IMR-90 (cell line): Measurements from ENCODE around the gene IRF2. TPM values are rescaled to one million over a fixed set of nuclear protein-coding genes. Genes with fewer than 3 reads are reported as not detected.

Source experiments
- ATAC-seq: fragments of 200-7000 bp; cut with Tn5 transposase; 2 replicates; pipeline ENCODE4 v1.9.1; 2020; ENCODE audit warnings: low read depth, mild to moderate bottlenecking, moderate library complexity
- BruUV-seq: library from RNA; stranded (reverse); fragments of 400-500 nt; replicated peaks from 2 replicates; lab custom pipeline; 2021; lab: Mats Ljungman, UMichigan
- CTCF ChIA-PET: fragments of 300-600 bp; formaldehyde crosslinking; extraction: SDS; loops from one replicate; lab custom pipeline; 2021; ENCODE audit warnings: antibody characterized with exemption; lab: Yijun Ruan, JAX
- POLR2A ChIA-PET: fragments of 300-600 bp; sonication (Branson Sonifier 250); formaldehyde crosslinking; loops from one replicate; lab custom pipeline; 2022; ENCODE audit warnings: antibody characterized with exemption; ENCODE audit not compliant: unreplicated experiment; lab: Charles Lee
- DNase-seq: peaks from one replicate; pipeline ENCODE4 v3.0.0; 2013
- H2AFZ ChIP-seq: replicated peaks from 2 replicates; pipeline ENCODE3; 2013; ENCODE audit warnings: low read length, mild to moderate bottlenecking; ENCODE audit not compliant: poor library complexity
- H2AK5ac ChIP-seq: 2 replicates; pipeline ENCODE4 v1.6.1; 2013; ENCODE audit warnings: low read depth, low read length, inconsistent platforms
- H2AK9ac ChIP-seq: replicated peaks from 2 replicates; pipeline ENCODE3; 2013; ENCODE audit warnings: mild to moderate bottlenecking, low read depth, low read length, moderate library complexity; ENCODE audit not compliant: poor library complexity
- H2BK120ac ChIP-seq: 2 replicates; pipeline ENCODE4 v1.6.1; 2013; ENCODE audit warnings: low read depth, low read length, inconsistent platforms
- H2BK15ac ChIP-seq: 3 replicates; pipeline ENCODE4 v1.6.1; 2013; ENCODE audit warnings: low read depth, low read length, inconsistent platforms
- H2BK20ac ChIP-seq: 2 replicates; pipeline ENCODE4 v1.6.1; 2013; ENCODE audit warnings: low read depth, mild to moderate bottlenecking, inconsistent platforms, low read length, moderate library complexity
- H2BK5ac ChIP-seq: 2 replicates; pipeline ENCODE4 v1.6.1; 2013; ENCODE audit warnings: mild to moderate bottlenecking, low read depth, low read length, inconsistent platforms; ENCODE audit not compliant: poor library complexity, severe bottlenecking
- H3K14ac ChIP-seq: replicated peaks from 2 replicates; pipeline ENCODE4 v1.6.1; 2013; ENCODE audit warnings: low read depth, low read length, inconsistent platforms
- H3K18ac ChIP-seq: 2 replicates; pipeline ENCODE4 v1.6.1; 2013; ENCODE audit warnings: low read depth, low read length, control low read depth
- H3K23ac ChIP-seq: 2 replicates; pipeline ENCODE4 v1.6.1; 2013; ENCODE audit warnings: low read depth, low read length, inconsistent platforms
- H3K27ac ChIP-seq: 2 replicates; pipeline ENCODE4 v1.5.1; 2013; ENCODE audit warnings: mild to moderate bottlenecking, control low read depth, low read length; ENCODE audit not compliant: insufficient read depth
- H3K27me3 ChIP-seq: 2 replicates; pipeline ENCODE4 v1.6.1; 2013; ENCODE audit warnings: low read length; ENCODE audit not compliant: control insufficient read depth, insufficient read depth
- H3K36me3 ChIP-seq: 2 replicates; pipeline ENCODE4 v1.6.1; 2013; ENCODE audit warnings: low read length, mixed read lengths; ENCODE audit not compliant: control insufficient read depth, insufficient read depth
- H3K4ac ChIP-seq: 2 replicates; pipeline ENCODE4 v1.6.1; 2013; ENCODE audit warnings: low read depth, low read length, inconsistent platforms
- H3K4me1 ChIP-seq: 2 replicates; pipeline ENCODE4 v1.6.1; 2013; ENCODE audit warnings: low read length, mixed read lengths; ENCODE audit not compliant: control insufficient read depth, insufficient read depth
- H3K4me2 ChIP-seq: 2 replicates; pipeline ENCODE4 v1.6.1; 2013; ENCODE audit warnings: low read depth, mild to moderate bottlenecking, control low read depth, low read length, moderate library complexity
- H3K4me3 ChIP-seq: 2 replicates; pipeline ENCODE4 v1.5.1; 2013; ENCODE audit warnings: low read depth, mild to moderate bottlenecking, control low read depth, low read length, moderate library complexity; ENCODE audit not compliant: insufficient read depth
- H3K56ac ChIP-seq: 2 replicates; pipeline ENCODE4 v1.6.1; 2013; ENCODE audit warnings: low read length, inconsistent platforms; ENCODE audit not compliant: insufficient read depth; ENCODE audit errors: extremely low read depth
- H3K79me1 ChIP-seq, 2 experiments: 2 replicates each; pipeline ENCODE4 v1.6.1; 2013; ENCODE audit warnings: low read length in 2 of 2, inconsistent platforms in 1 of 2, low read depth in 1 of 2
- H3K9ac ChIP-seq: 2 replicates; pipeline ENCODE4 v1.6.1; 2013; ENCODE audit warnings: low read depth, low read length, control low read depth
- H3K9me1 ChIP-seq: 2 replicates; pipeline ENCODE4 v1.6.1; 2013; ENCODE audit warnings: low read length, inconsistent platforms; ENCODE audit not compliant: insufficient read depth
- H3K9me3 ChIP-seq: 2 replicates; pipeline ENCODE4 v1.6.1; 2013; ENCODE audit warnings: low read length; ENCODE audit not compliant: control insufficient read depth, insufficient read depth
- H4K20me1 ChIP-seq: 2 replicates; pipeline ENCODE4 v1.6.1; 2013; ENCODE audit warnings: low read length, inconsistent platforms; ENCODE audit not compliant: insufficient read depth
- H4K5ac ChIP-seq: 2 replicates; pipeline ENCODE4 v1.6.1; 2013; ENCODE audit warnings: mild to moderate bottlenecking, low read depth, low read length, control low read depth
- H4K8ac ChIP-seq, 2 experiments: 2 replicates each; pipeline ENCODE4 v1.6.1; 2013; ENCODE audit warnings: low read depth in 2 of 2, low read length in 2 of 2, control low read depth in 1 of 2, inconsistent platforms in 1 of 2
- H4K91ac ChIP-seq: 2 replicates; pipeline ENCODE4 v1.6.1; 2013; ENCODE audit warnings: low read depth, low read length, inconsistent platforms; ENCODE audit not compliant: insufficient read depth
- BHLHE40 ChIP-seq: fragments of 150-350 bp; IDR thresholded peaks from 2 replicates; pipeline ENCODE4 v1.6.1; 2016; ENCODE audit warnings: mild to moderate bottlenecking, low read depth, low read length
- CHD1 ChIP-seq: IDR thresholded peaks from 2 replicates; pipeline ENCODE4 v1.6.1; 2012; ENCODE audit warnings: low read depth, low read length, improper control_type of control experiment
- MXI1 ChIP-seq: IDR thresholded peaks from 2 replicates; pipeline ENCODE4 v1.6.1; 2012; ENCODE audit warnings: low read depth, mild to moderate bottlenecking, low read length, moderate library complexity, borderline replicate concordance
- RFX5 ChIP-seq: IDR thresholded peaks from 2 replicates; pipeline ENCODE4 v1.8.0; 2012; ENCODE audit warnings: low read depth, mild to moderate bottlenecking, low read length, moderate library complexity
- SMC3 ChIP-seq: fragments of 150-350 bp; IDR thresholded peaks from 2 replicates; pipeline ENCODE4 v1.6.1; 2016; ENCODE audit warnings: low read depth, mild to moderate bottlenecking, antibody characterized with exemption, low read length, moderate library complexity
- WGBS, 2 experiments: methylation state at CpG; one replicate each; pipeline versions ENCODE4 v1.1.5 to v1.1.7; 2013; ENCODE audit warnings: missing lambda C conversion rate in 2 of 2; ENCODE audit not compliant: insufficient read length in 1 of 2; ENCODE audit errors: extremely low coverage in 2 of 2; 5-methylcytosine and 5-hydroxymethylcytosine counted together
- dilution Hi-C: fragments of 300-500 bp; cut with HindIII; formaldehyde crosslinking; loops from one replicate; pipeline ENCODE4 v1.14.3; 2018; ENCODE audit warnings: low sequenced_read_pairs; ENCODE audit not compliant: unreplicated experiment
- in situ Hi-C: fragments of 300-500 bp; cut with MboI; formaldehyde crosslinking; loops from 3 replicates; pipeline ENCODE4 v1.14.3; 2019; ENCODE audit warnings: low sequenced_read_pairs, inconsistent platforms, mixed read lengths
- intact Hi-C: fragments of 100-400 bp; cut with micrococcal nuclease; formaldehyde crosslinking; loops from 2 replicates; pipeline ENCODE4 v1.10.0; 2022
- polyA plus RNA-seq, 3 experiments: library from polyadenylated mRNA; depleted of rRNA; stranded (reverse); fragments of >200 nt; gene quantifications; 2 replicates each; pipeline ENCODE4 v1.2.3, GENCODE V29; 2012; ENCODE audit warnings: low replicate concordance in 1 of 3
- total RNA-seq: library from RNA; depleted of rRNA; stranded (reverse); fragments of >200 nt; gene quantifications from 2 replicates; pipeline ENCODE4 v1.2.3, GENCODE V29; 2012
- TF ChIP-seq, protein P1 (sequence below): fragments of 150-350 bp; IDR thresholded peaks from 2 replicates; pipeline ENCODE4 v1.6.1; 2017; ENCODE audit warnings: mild to moderate bottlenecking, antibody characterized with exemption, low read length, low read depth
- TF ChIP-seq, protein P2 (sequence below): conservative IDR thresholded peaks from 2 replicates; pipeline ENCODE4 v1.5.1; 2012; ENCODE audit warnings: mild to moderate bottlenecking, low read depth, low read length, improper control_type of control experiment

The IRF2 gene
- total and polyA plus RNA-seq, 2 of the 4 experiments (the other 2 are of a cell fraction): 16.5 to 21.9 TPM

DNA sequence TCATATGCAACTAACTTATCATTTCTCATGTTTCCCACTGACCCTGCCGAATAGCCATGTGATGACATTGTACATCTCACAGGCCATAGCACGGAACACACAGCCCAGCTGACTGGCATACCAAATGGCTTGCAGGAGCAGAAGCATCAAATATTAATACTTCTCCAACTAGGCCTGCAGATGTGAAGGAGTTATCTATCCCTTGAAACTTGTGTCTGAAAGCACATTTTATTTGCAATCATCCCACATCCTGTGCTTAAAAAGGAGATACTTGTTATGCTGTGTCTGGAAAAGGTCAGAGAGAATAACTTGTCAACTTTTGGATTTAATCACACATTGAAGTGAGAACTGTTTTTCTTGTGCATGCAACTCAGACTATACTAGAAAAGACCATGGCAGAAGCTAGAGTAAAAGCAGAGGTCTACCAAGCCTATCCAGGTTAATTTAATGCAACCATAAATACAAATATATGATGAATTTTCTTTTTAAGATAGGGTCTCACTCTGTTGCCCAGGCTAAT, 100.4 kb downstream of the IRF2 start:
- H3K9me3 ChIP-seq: no peaks in the 10 kb centered on the region
- H3K27me3 ChIP-seq: no peaks in the 10 kb centered on the region
- H3K4ac ChIP-seq: no peak overlapping the region
- H3K79me1 ChIP-seq: no peaks in the 10 kb centered on the region
- H3K9me1 ChIP-seq: no peaks in the 10 kb centered on the region
- H3K18ac ChIP-seq: no peak overlapping the region
- H3K4me3 ChIP-seq: no peak overlapping the region
- H3K14ac ChIP-seq: no peak overlapping the region
- H3K36me3 ChIP-seq: no peaks in the 10 kb centered on the region
- no peak overlapping the region for H2BK15ac ChIP-seq
- intact Hi-C loops: no loop called here
- no peak overlapping the region for H2BK120ac ChIP-seq
- 100% methylated on average over 1 of the region's 2 CpGs; no CpG with 5 or more reads in 1 of the 2 experiments for WGBS, 2 experiments
- no TSS peak for BruUV-seq
- POLR2A ChIA-PET: no interaction called here
- no peak overlapping the region for H4K91ac ChIP-seq
- no peak overlapping the region for H2AK9ac ChIP-seq
- dilution Hi-C loops: no loop called here
- H4K5ac ChIP-seq: no peak overlapping the region
- no peaks in the 10 kb centered on the region for H3K4me1 ChIP-seq
- H2AK5ac ChIP-seq: no peak overlapping the region
- TF ChIP-seq, protein P1, sequence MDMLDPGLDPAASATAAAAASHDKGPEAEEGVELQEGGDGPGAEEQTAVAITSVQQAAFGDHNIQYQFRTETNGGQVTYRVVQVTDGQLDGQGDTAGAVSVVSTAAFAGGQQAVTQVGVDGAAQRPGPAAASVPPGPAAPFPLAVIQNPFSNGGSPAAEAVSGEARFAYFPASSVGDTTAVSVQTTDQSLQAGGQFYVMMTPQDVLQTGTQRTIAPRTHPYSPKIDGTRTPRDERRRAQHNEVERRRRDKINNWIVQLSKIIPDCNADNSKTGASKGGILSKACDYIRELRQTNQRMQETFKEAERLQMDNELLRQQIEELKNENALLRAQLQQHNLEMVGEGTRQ: no peak
- no peak for TF ChIP-seq RFX5
- TF ChIP-seq, protein P2, sequence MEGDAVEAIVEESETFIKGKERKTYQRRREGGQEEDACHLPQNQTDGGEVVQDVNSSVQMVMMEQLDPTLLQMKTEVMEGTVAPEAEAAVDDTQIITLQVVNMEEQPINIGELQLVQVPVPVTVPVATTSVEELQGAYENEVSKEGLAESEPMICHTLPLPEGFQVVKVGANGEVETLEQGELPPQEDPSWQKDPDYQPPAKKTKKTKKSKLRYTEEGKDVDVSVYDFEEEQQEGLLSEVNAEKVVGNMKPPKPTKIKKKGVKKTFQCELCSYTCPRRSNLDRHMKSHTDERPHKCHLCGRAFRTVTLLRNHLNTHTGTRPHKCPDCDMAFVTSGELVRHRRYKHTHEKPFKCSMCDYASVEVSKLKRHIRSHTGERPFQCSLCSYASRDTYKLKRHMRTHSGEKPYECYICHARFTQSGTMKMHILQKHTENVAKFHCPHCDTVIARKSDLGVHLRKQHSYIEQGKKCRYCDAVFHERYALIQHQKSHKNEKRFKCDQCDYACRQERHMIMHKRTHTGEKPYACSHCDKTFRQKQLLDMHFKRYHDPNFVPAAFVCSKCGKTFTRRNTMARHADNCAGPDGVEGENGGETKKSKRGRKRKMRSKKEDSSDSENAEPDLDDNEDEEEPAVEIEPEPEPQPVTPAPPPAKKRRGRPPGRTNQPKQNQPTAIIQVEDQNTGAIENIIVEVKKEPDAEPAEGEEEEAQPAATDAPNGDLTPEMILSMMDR: no peak
- no peak for TF ChIP-seq BHLHE40
- no peak for TF ChIP-seq SMC3
- TF ChIP-seq CHD1: no peak
- no peak for TF ChIP-seq MXI1
- no peak overlapping the region for H3K4me2 ChIP-seq
- DNase-seq: no peak
- in situ Hi-C loops: no loop called here
- H3K56ac ChIP-seq: no peak overlapping the region
- H4K20me1 ChIP-seq: no peaks in the 10 kb centered on the region
- H2AFZ ChIP-seq: no peak overlapping the region
- H3K9ac ChIP-seq: no peak overlapping the region
- CTCF ChIA-PET: no interaction called here
- H3K27ac ChIP-seq: no peak overlapping the region
- H3K23ac ChIP-seq: no peak overlapping the region
- no peak overlapping the region for H2BK5ac ChIP-seq
- no peak for ATAC-seq
- no peak overlapping the region for H4K8ac ChIP-seq
- H2BK20ac ChIP-seq: no peak overlapping the region
